Measurements from ENCODE around the gene CARD19.
A peak's percentile ranks its signal among the peaks of the same experiment; 100 is the strongest.

The CARD19 gene

DNA sequence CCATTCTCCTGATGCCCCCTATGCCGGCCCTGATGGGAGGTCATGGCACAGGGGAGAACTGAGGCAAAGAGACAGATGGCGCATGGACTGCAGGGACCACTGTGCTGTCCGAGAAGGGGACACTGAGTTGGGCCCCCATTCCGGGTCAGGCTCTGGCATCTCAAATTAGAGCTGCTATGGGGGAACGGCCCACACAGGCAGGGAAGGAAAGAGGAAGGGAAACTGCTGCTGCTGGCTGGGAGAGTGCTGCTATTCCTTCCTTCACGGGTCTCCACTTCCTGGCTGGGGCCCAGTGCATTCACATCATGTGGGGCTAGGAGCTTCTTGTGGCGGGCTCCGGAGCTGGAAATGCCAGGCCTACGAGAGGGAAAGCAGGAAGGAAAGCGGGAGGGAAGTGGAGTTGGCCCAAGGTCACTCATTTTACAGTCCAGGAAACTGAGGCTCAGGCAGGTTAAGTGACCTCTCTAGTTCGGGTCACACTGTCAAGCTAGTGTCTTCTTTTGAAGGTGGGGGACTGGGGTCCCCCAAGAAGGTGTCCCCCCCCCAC is 1.3 kb upstream of the CARD19 start:
- ChIA-PET POLR2A (ENCODE audit: low non-redundant PET) (interaction anchor here (1.0 kb wide), 1 partner anchor 10 kb away, joined by 3 read pairs; no protein-coding TSS in a partner anchor), CTCF (interaction anchor here (0.5 to 1.3 kb wide), 3 partner anchors 14 to 379 kb away, joined by 3 to 6 read pairs (median 4); no protein-coding TSS in a partner anchor)
- TF ChIP-seq, protein P1, sequence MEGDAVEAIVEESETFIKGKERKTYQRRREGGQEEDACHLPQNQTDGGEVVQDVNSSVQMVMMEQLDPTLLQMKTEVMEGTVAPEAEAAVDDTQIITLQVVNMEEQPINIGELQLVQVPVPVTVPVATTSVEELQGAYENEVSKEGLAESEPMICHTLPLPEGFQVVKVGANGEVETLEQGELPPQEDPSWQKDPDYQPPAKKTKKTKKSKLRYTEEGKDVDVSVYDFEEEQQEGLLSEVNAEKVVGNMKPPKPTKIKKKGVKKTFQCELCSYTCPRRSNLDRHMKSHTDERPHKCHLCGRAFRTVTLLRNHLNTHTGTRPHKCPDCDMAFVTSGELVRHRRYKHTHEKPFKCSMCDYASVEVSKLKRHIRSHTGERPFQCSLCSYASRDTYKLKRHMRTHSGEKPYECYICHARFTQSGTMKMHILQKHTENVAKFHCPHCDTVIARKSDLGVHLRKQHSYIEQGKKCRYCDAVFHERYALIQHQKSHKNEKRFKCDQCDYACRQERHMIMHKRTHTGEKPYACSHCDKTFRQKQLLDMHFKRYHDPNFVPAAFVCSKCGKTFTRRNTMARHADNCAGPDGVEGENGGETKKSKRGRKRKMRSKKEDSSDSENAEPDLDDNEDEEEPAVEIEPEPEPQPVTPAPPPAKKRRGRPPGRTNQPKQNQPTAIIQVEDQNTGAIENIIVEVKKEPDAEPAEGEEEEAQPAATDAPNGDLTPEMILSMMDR (conservative IDR thresholded peaks at IDR 0.05; ENCODE audit: low read depth): no peak
- DNase-seq (ENCODE audit: low spot score): no peak
- peak overlapping the region; percentile 94 for H3K27ac ChIP-seq

DNA sequence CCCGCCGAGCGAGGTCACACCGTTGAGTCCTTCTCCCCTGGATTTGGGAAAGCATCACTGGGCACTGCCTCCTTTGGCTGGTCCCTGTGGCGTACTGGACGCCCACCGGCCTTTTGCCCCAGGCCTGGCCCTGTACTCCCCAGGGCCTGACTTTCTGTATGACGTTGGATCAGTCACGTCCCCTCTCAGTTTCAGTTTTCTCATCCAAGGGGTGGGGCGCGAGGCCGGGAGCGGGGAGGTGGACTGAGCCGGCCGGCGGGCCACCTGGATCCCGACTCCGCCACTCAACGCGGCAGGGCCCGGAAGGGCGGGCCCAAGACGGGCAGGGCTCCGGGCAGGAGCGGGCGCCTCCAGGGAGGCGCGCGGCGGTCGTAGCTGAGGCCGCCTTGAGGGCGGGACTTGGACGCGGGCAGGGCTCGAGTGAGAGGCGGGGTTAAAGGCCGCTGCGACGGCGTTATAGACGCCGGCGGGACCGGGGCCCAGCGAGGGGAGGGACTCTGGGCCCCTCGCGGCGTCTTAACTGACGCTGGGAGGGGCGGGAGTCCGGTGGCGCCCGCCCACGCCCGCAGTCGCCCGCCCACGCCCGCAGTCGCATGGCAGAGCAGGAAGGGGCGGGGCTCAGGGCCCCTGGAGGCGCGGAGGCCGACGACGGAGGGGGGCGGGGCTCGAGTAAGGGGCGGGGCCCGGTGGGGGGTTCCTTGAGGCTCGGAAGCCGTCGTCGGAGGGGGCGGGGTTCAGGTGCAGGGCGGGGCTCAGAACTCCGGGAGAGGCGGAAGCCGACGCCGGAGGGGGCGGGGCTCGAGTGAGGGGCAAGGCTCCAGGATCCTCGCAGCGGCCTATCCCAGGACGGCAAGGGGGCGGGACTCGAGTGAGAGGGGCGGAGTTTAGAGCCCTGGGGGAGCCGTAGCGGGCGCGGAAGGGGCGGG is 549 bp upstream of the CARD19 start:
- CTCF ChIA-PET: interaction anchor here (0.5 to 1.3 kb wide), 3 partner anchors 13 to 380 kb away, joined by 3 to 6 read pairs (median 4); no protein-coding TSS in a partner anchor
- TF ChIP-seq, protein P1 (conservative IDR thresholded peaks at IDR 0.05; ENCODE audit: low read depth): no peak
- POLR2A ChIA-PET (ENCODE audit: low non-redundant PET): interaction anchor here (0.6 to 1.0 kb wide), 4 partner anchors 11 to 55 kb away, joined by 3 to 6 read pairs (median 4); no protein-coding TSS in a partner anchor
- H3K27ac ChIP-seq: peak overlapping the region; percentile 94
- DNase-seq (ENCODE audit: low spot score): peak; percentile 100

DNA sequence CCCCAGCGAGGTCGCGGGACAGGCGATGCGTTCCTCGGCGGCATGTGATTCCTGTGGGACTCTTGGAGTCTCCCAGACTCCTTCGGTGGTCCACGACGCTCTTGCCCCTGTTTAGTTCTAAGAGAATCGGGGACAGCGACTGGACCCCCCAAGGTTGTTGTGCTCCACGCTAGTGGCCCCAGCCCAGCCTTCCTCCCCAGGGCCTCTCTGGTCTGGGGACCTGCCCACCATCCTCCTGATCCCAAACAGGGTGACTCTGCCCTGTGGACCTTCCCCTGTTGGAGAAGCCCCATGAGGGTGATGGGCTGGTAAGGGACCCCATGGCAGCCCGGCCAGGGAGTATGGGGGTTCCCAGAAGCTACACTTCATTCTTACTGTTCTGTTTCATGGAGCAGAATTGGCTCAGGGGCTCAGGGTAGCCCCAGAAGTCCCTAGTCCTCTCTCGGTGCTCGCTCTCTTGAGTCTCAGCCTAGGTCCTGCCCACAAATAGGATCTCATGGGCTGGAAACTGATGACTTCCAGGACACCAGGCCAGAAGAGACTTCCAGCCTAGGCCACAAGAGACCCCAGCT is 880 bp downstream of the CARD19 start:
- peak overlapping the region; percentile 94 for H3K27ac ChIP-seq
- POLR2A ChIA-PET (ENCODE audit: low non-redundant PET): no interaction called here
- no peak for DNase-seq (ENCODE audit: low spot score)
- CTCF ChIA-PET: interaction anchor here (3.6 kb wide), 1 partner anchor 12 kb away, joined by 22 read pairs; no protein-coding TSS in a partner anchor
- TF ChIP-seq, protein P1 (conservative IDR thresholded peaks at IDR 0.05; ENCODE audit: low read depth): no peak

DNA sequence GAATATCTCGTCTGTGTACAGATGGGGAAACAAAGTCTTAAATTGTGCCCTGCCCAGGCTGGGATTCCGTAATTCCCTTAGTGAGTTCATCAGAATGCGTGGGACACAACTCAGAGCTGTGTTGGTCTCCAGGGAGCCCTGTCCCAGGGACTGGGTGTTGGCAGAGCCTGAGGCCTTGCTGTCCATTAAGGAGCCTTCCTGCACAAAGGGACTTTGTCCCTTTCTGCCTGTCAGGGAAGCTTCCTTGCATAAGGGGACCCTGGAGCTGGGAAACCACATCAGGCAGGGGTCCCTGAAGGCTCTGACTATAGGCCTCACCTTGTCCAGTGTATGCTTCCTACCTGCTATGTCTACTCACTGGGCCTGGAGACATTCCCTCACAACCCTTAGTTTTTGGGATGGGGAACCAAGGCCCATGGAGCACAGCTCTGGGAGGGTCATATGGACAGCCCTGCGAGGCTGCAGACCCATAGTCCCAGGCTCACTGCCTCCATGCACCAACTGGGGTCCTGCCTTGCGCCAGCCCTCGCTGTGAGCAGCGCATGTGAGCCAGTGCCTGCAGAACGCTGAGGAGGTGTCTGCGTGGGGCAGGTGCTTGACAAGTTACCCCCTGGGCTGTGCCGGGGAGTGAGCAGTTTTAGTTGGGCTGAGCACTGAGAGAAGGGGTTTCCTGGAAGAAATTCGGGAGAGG is 1.6 kb downstream of the CARD19 start:
- ChIA-PET CTCF (interaction anchor here (0.5 to 3.6 kb wide), 2 partner anchors 11 to 468 kb away, joined by 4 to 22 read pairs; no protein-coding TSS in a partner anchor), POLR2A (ENCODE audit: low non-redundant PET) (no interaction called here)
- peak overlapping the region; percentile 94 for H3K27ac ChIP-seq
- TF ChIP-seq, protein P1 (conservative IDR thresholded peaks at IDR 0.05; ENCODE audit: low read depth): no peak
- no peak for DNase-seq (ENCODE audit: low spot score)

DNA sequence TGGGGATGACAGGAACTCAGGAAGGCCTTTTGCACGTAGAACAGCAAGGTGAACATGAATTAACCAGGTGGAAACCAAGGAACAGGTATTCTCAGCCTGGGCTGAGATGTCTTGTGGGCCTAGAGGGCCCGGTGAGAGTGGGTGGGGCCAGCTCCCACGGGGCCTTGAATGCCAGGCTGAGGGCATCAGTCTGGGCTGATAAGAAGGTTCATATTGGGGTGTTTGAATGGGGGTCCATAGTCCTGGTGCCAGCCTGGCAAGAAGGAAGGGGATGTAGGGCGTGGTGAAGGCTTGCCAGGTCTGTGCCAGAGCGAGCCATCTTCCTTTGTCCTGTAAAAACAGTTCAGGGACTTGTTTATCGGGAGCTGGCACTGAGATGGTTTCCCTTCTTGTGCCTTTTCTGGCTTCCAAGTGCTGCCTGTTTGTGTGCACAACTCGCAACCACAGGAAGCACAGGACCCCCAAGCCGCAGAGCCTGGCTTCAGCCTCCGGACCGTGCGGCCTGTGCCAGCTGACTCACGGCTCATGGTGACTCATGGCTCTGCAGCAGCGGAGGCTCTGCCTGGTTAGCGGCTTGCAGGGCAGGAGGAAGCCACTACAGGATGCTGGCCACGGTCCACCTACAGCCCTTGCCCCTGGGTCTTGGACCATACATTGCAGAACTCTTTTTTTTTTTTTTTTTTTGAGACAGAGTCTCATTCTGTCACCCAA is 2.4 kb downstream of the CARD19 start:
- TF ChIP-seq, protein P1 (conservative IDR thresholded peaks at IDR 0.05; ENCODE audit: low read depth): no peak
- peak; percentile 98 for DNase-seq (ENCODE audit: low spot score)
- ChIA-PET CTCF (interaction anchor here (0.5 to 3.6 kb wide), 4 partner anchors 10 to 468 kb away, joined by 4 to 22 read pairs (median 4); no protein-coding TSS in a partner anchor), POLR2A (ENCODE audit: low non-redundant PET) (interaction anchor here (0.6 kb wide), 1 partner anchor 51 kb away, joined by 6 read pairs; no protein-coding TSS in a partner anchor)
- peak overlapping the region; percentile 94 for H3K27ac ChIP-seq
